ENCODE measurements around the gene ZC3H4. TPM values are rescaled to one million over a fixed set of nuclear protein-coding genes. Genes with fewer than 3 reads are reported as not detected.

Gene ZC3H4
- total RNA-seq, 6 experiments from 2014 or later = 43.9 to 66.1 (median 55.2) TPM

GRCh38 chr19:47129579-47129978, 16.0 kb upstream of the ZC3H4 start:
- no peak for DNase-seq
- Mint-ChIP-seq H3K27ac (no peak overlapping the region), H3K4me3 (no peak overlapping the region)

GRCh38 chr19:47125669-47125938, 12.0 kb upstream of the ZC3H4 start:
- DNase-seq = no peak
- Mint-ChIP-seq H3K4me1 (ENCODE audit: low read depth) (peaks cover 35% of the 10 kb centered on the region), H3K36me3 (ENCODE audit: low read depth) (peaks cover 6% of the 10 kb centered on the region), H3K27ac (no peak overlapping the region; the same call in 1 of the 2 replicates), H3K27me3 (ENCODE audit: insufficient read depth) (peaks cover under 1% of the 10 kb centered on the region), H3K4me3 (no peak overlapping the region), H3K9me3 (peaks cover 5% of the 10 kb centered on the region)
- no peak for TF ChIP-seq CTCF (IDR thresholded peaks at IDR 0.05)

More at GRCh38 chr19:47129579-47129978, 16.0 kb upstream of the ZC3H4 start:
- Mint-ChIP-seq H3K4me1 (ENCODE audit: low read depth) (peaks cover 41% of the 10 kb centered on the region), H3K27me3 (ENCODE audit: insufficient read depth) (peaks cover 5% of the 10 kb centered on the region), H3K36me3 (ENCODE audit: low read depth) (peaks cover 30% of the 10 kb centered on the region), H3K9me3 (peaks cover 5% of the 10 kb centered on the region)
- TF ChIP-seq CTCF (IDR thresholded peaks at IDR 0.05) = no peak

GRCh38 chr19:47124937-47125668, 11.5 kb upstream of the ZC3H4 start:
- peak overlapping the region; percentile 54 for H3K27ac Mint-ChIP-seq
- peak; percentile 74 for DNase-seq
- peak; percentile 90 for TF ChIP-seq CTCF (IDR thresholded peaks at IDR 0.05)

GRCh38 chr19:47123406-47123805, 9.8 kb upstream of the ZC3H4 start:
- Mint-ChIP-seq H3K27me3 (ENCODE audit: insufficient read depth) (no peaks in the 10 kb centered on the region), H3K27ac (peak overlapping the region; percentile 91; the same call in 1 of the 2 replicates), H3K9me3 (no peaks in the 10 kb centered on the region), H3K4me3 (no peak overlapping the region), H3K4me1 (ENCODE audit: low read depth) (peaks cover 35% of the 10 kb centered on the region), H3K36me3 (ENCODE audit: low read depth) (no peaks in the 10 kb centered on the region)
- TF ChIP-seq CTCF (IDR thresholded peaks at IDR 0.05) = no peak
- peak; percentile 25 for DNase-seq

More at GRCh38 chr19:47124937-47125668, 11.5 kb upstream of the ZC3H4 start:
- Mint-ChIP-seq H3K9me3 (peaks cover under 1% of the 10 kb centered on the region; the same call in 1 of the 2 replicates), H3K4me1 (ENCODE audit: low read depth) (peaks cover 35% of the 10 kb centered on the region), H3K27me3 (ENCODE audit: insufficient read depth) (no peaks in the 10 kb centered on the region), H3K36me3 (ENCODE audit: low read depth) (peaks cover under 1% of the 10 kb centered on the region), H3K4me3 (no peak overlapping the region)

- Mint-ChIP-seq H3K36me3 (ENCODE audit: low read depth) (no peaks in the 10 kb centered on the region), H3K4me3 (peak overlapping the region; percentile 80), H3K27me3 (ENCODE audit: insufficient read depth) (no peaks in the 10 kb centered on the region), H3K4me1 (ENCODE audit: low read depth) (peaks cover 35% of the 10 kb centered on the region), H3K9me3 (no peaks in the 10 kb centered on the region), H3K27ac (peak overlapping the region; percentile 91)
- TF ChIP-seq CTCF (IDR thresholded peaks at IDR 0.05) = peak; percentile 28; the same call in 1 of the 2 replicates
- peak; percentile 73 for DNase-seq
These were observed 9.1 kb upstream of the ZC3H4 start for GRCh38 chr19:47122359-47123335.

All from HFFc6 (cell line).